Activated CD4-positive, alpha-beta T cell treated with anti-CD3 and anti-CD28 coated beads, Interleukin-2, amount 50 U/mL, for 24 hours (primary cell): ENCODE data around the gene KCNK16.

ENCODE experiments used
- DNase-seq, 2 donors: peaks; one replicate each; pipeline ENCODE4 v3.0.0-alpha.2; 2020; ENCODE audit warnings: low read depth in 1 of 2, low spot score in 1 of 2

The KCNK16 gene

GRCh38 chr6:39342692-39343395 is 20.3 kb upstream of the KCNK16 start:
- no peak for DNase-seq

GRCh38 chr6:39341937-39342336 is 19.4 kb upstream of the KCNK16 start:
- DNase-seq = no peak

- DNase-seq = no peak
Observed at GRCh38 chr6:39341352-39341751, 18.9 kb upstream of the KCNK16 start.

- no peak for DNase-seq
Observed at GRCh38 chr6:39339868-39340550, 17.5 kb upstream of the KCNK16 start.

- DNase-seq = no peak
Observed at GRCh38 chr6:39339096-39339867, 16.8 kb upstream of the KCNK16 start.

- no peak for DNase-seq
Observed at GRCh38 chr6:39338397-39338796, 15.9 kb upstream of the KCNK16 start.

GRCh38 chr6:39335780-39336545 is 13.5 kb upstream of the KCNK16 start:
- no peak for DNase-seq

GRCh38 chr6:39333644-39334438 is 11.3 kb upstream of the KCNK16 start:
- no peak for DNase-seq

GRCh38 chr6:39330476-39330875 is 8.0 kb upstream of the KCNK16 start:
- no peak for DNase-seq

- DNase-seq = no peak
Observed at GRCh38 chr6:39330057-39330456, 7.6 kb upstream of the KCNK16 start.

- DNase-seq = no peak
Observed at GRCh38 chr6:39328066-39328465, 5.6 kb upstream of the KCNK16 start.

- DNase-seq = no peak
Observed at GRCh38 chr6:39327507-39327906, 5.0 kb upstream of the KCNK16 start.

- no peak for DNase-seq
Observed at GRCh38 chr6:39321761-39322160, 741 bp downstream of the KCNK16 start.

- no peak for DNase-seq
Observed at GRCh38 chr6:39320363-39320984, 2.0 kb downstream of the KCNK16 start.

- no peak for DNase-seq
Observed at GRCh38 chr6:39319621-39320362, 2.7 kb downstream of the KCNK16 start.

GRCh38 chr6:39317256-39317655 is 5.2 kb downstream of the KCNK16 start:
- no peak for DNase-seq

- no peak for DNase-seq
Observed at GRCh38 chr6:39314273-39314795, 8.2 kb downstream of the KCNK16 start, which contains the start of gene KCNK17. Gene KCNK17 (minus strand): TSS chr6:39314419. CDS start chr6:39314320, 99 bp downstream.

- DNase-seq = no peak
Observed at GRCh38 chr6:39313526-39314272, 8.8 kb downstream of the KCNK16 start.
